HepG2 (cell line): ENCODE results near the gene HEXIM1. TPM values are rescaled to one million over a fixed set of nuclear protein-coding genes. Genes with fewer than 3 reads are reported as not detected.

Experiments
- GLI4 ChIP-seq: sonication (generic); formaldehyde crosslinking; IDR thresholded peaks from 2 replicates; pipeline ENCODE4 v1.5.1; 2020; ENCODE audit warnings: missing genetic modification reagents, mild to moderate bottlenecking, moderate library complexity, borderline replicate concordance
- KMT2A ChIP-seq: sonication (generic); formaldehyde crosslinking; IDR thresholded peaks from 2 replicates; pipeline ENCODE4 v1.4.0; 2020; ENCODE audit warnings: missing genetic modification reagents
- MLX ChIP-seq: IDR thresholded peaks from 2 replicates; pipeline ENCODE4 v1.6.1; 2016
- NFAT5 ChIP-seq: sonication (generic); formaldehyde crosslinking; IDR thresholded peaks from 2 replicates; pipeline ENCODE4 v1.4.0; 2020; ENCODE audit warnings: missing genetic modification reagents
- NPAS2 ChIP-seq: sonication (generic); formaldehyde crosslinking; IDR thresholded peaks from 2 replicates; pipeline ENCODE4 v1.8.0; 2022; ENCODE audit warnings: mild to moderate bottlenecking, missing genetic modification reagents, borderline replicate concordance
- SRSF4 ChIP-seq: fragments of 200-400 bp; formaldehyde crosslinking; IDR thresholded peaks from one replicate; pipeline ENCODE4 v1.6.1; 2018; ENCODE audit warnings: mild to moderate bottlenecking, low read depth, low read length, moderate library complexity; ENCODE audit not compliant: poor library complexity, severe bottlenecking
- SSRP1 ChIP-seq: IDR thresholded peaks from 2 replicates; pipeline ENCODE4 v1.6.1; 2016; ENCODE audit warnings: control low read depth
- ZBTB14 ChIP-seq: sonication (generic); formaldehyde crosslinking; IDR thresholded peaks from 2 replicates; pipeline ENCODE4 v1.4.0; 2020; ENCODE audit warnings: missing genetic modification reagents
- ZC3H4 ChIP-seq: sonication (generic); formaldehyde crosslinking; IDR thresholded peaks from 2 replicates; pipeline ENCODE4 v1.4.0; 2020; ENCODE audit warnings: missing genetic modification reagents, borderline replicate concordance
- ZHX2 ChIP-seq, 2 experiments: sonication (generic) in 1 of 2; formaldehyde crosslinking in 1 of 2; IDR thresholded peaks; 2 replicates each; pipeline versions ENCODE4 v1.6.1 to v1.9.0; 2014 to 2022; ENCODE audit warnings: antibody characterized with exemption in 1 of 2, borderline replicate concordance in 1 of 2, inconsistent platforms in 1 of 2, low read depth in 1 of 2, missing genetic modification reagents in 1 of 2
- ZNF431 ChIP-seq: sonication (generic); formaldehyde crosslinking; IDR thresholded peaks from 2 replicates; pipeline ENCODE4 v1.9.0; 2022; ENCODE audit warnings: missing genetic modification reagents, low read depth, mild to moderate bottlenecking, borderline replicate concordance
- ZNF577 ChIP-seq: sonication (generic); formaldehyde crosslinking; IDR thresholded peaks from 2 replicates; pipeline ENCODE4 v1.4.0; 2020; ENCODE audit warnings: mild to moderate bottlenecking, low read depth, missing genetic modification reagents, borderline replicate concordance
- ZNF616 ChIP-seq: sonication (generic); formaldehyde crosslinking; IDR thresholded peaks from 2 replicates; pipeline ENCODE4 v1.5.0; 2020; ENCODE audit warnings: low read depth, mild to moderate bottlenecking, missing genetic modification reagents
- ZNF740 ChIP-seq: sonication (generic); formaldehyde crosslinking; IDR thresholded peaks from 2 replicates; pipeline ENCODE4 v1.4.0; 2020; ENCODE audit warnings: missing genetic modification reagents
- polyA plus RNA-seq, 8 experiments: library from polyadenylated mRNA; depleted of rRNA in 3 of 8; stranded (reverse) in 7 of 8; unstranded in 1 of 8; fragments of >200 nt; fragmentation: Illumina TruSeq in 4 of 8; extraction: Trizol in 4 of 8; gene quantifications; 2 replicates each; pipeline versions ENCODE4 v1.2.1 to v1.2.3, GENCODE V29; 2011 to 2016; ENCODE audit warnings: low read depth in 4 of 8, missing spikeins in 1 of 8, mixed read lengths in 1 of 8; ENCODE audit not compliant: insufficient read depth in 1 of 8
- total RNA-seq, 5 experiments: library from RNA; depleted of rRNA; stranded (reverse); fragments of >200 nt; fragmentation: Illumina TruSeq; extraction: Trizol; gene quantifications; 2 replicates each; pipeline ENCODE4 v1.2.3, GENCODE V29; 2016; ENCODE audit warnings: low read depth in 1 of 5

Gene HEXIM1
- total and polyA plus RNA-seq, 2 of the 13 experiments (the other 11 are each of a cell fraction or from before 2014, with no cell fraction given), result 10.5 to 16.6 TPM

- no peak for TF ChIP-seq NFAT5 (CRISPR knock-in tag)
- no peak for TF ChIP-seq NPAS2 (CRISPR knock-in tag)
- no peak for TF ChIP-seq ZHX2 (IDR thresholded peaks at IDR 0.05; ENCODE audit: low read depth)
- no peak for TF ChIP-seq ZHX2 (CRISPR knock-in tag; IDR thresholded peaks at IDR 0.05; ENCODE audit: borderline replicate concordance)
- TF ChIP-seq ZNF616 (CRISPR knock-in tag), result no peak
- TF ChIP-seq SSRP1 (CRISPR knock-in tag), result no peak
- no peak for TF ChIP-seq ZNF431 (CRISPR knock-in tag)
- TF ChIP-seq MLX (CRISPR knock-in tag), result no peak
- TF ChIP-seq ZC3H4 (CRISPR knock-in tag), result 0 out of 2 replicates have a peak, but pooled peaks have one; percentile 41
- no peak for TF ChIP-seq SRSF4
- TF ChIP-seq ZNF577 (CRISPR knock-in tag), result no peak
- TF ChIP-seq ZBTB14 (CRISPR knock-in tag), result no peak
- no peak for TF ChIP-seq KMT2A (CRISPR knock-in tag)
- no peak for TF ChIP-seq ZNF740 (CRISPR knock-in tag)
- no peak for TF ChIP-seq GLI4 (CRISPR knock-in tag)
These were observed 12.1 kb upstream of the HEXIM1 start (continued) for GRCh38 chr17:45135978-45136791.
